HEK293 (cell line): ENCODE data around the gene CIC.

Source experiments
- CTCF ChIA-PET: fragments of 350-600 bp; formaldehyde crosslinking; extraction: SDS; loops from one replicate; lab custom pipeline; 2021; ENCODE audit warnings: antibody characterized with exemption; lab: Yijun Ruan, JAX
- POLR2A ChIA-PET: fragments of 300-600 bp; formaldehyde crosslinking; extraction: SDS; loops from one replicate; lab custom pipeline; 2020; ENCODE audit warnings: antibody characterized with exemption, inconsistent platforms; lab: Yijun Ruan, JAX
- H3K27ac ChIP-seq: fragments of 200-500 bp; sonication (Bioruptor generic); 2 replicates; pipeline ENCODE4 v1.5.1; 2014; ENCODE audit warnings: low read depth, low read length, control low read depth, inconsistent platforms; ENCODE audit errors: extremely low read depth
- H3K36me3 ChIP-seq, 2 experiments: fragments of 200-500 bp in 1 of 2; sonication (Bioruptor generic) in 1 of 2; 1 replicate in 1 of 2; 2 replicates in 1 of 2; pipeline ENCODE4 v1.5.1; 2014 to 2017; ENCODE audit warnings: inconsistent platforms in 2 of 2, low read length in 2 of 2; ENCODE audit not compliant: control insufficient read depth in 2 of 2, insufficient read depth in 1 of 2
- H3K4me1 ChIP-seq: fragments of 200-500 bp; sonication (Bioruptor generic); 2 replicates; pipeline ENCODE4 v1.5.1; 2014; ENCODE audit warnings: mild to moderate bottlenecking, low read length, inconsistent platforms; ENCODE audit not compliant: control insufficient read depth, insufficient read depth
- H3K4me3 ChIP-seq: 2 replicates; pipeline ENCODE4 v1.5.1; 2011; ENCODE audit warnings: low read depth, mild to moderate bottlenecking, control low read depth, low read length, moderate library complexity
- H3K9me3 ChIP-seq: fragments of 200-500 bp; sonication (Bioruptor generic); 2 replicates; pipeline ENCODE4 v1.5.1; 2014; ENCODE audit warnings: low read depth, low read length, inconsistent platforms; ENCODE audit not compliant: control insufficient read depth, insufficient read depth
- HOXC10 ChIP-seq: sonication (generic); formaldehyde crosslinking; IDR thresholded peaks from 2 replicates; pipeline ENCODE4 v1.8.1; 2023; ENCODE audit warnings: mild to moderate bottlenecking, missing genetic modification reagents
- IKZF3 ChIP-seq: fragments of 450-650 bp; IDR thresholded peaks from 2 replicates; pipeline ENCODE4 v1.5.0; 2018; ENCODE audit warnings: missing biosample characterization, mild to moderate bottlenecking, missing genetic modification characterization, moderate library complexity
- KLF10 ChIP-seq: fragments of 450-650 bp; IDR thresholded peaks from 2 replicates; pipeline ENCODE4 v1.5.1; 2018; ENCODE audit warnings: missing biosample characterization, mild to moderate bottlenecking, missing genetic modification characterization
- KLF16 ChIP-seq: fragments of 450-650 bp; formaldehyde crosslinking; IDR thresholded peaks from 2 replicates; pipeline ENCODE4 v1.5.1; 2017; ENCODE audit warnings: missing biosample characterization, missing genetic modification characterization
- OSR2 ChIP-seq: fragments of 450-650 bp; formaldehyde crosslinking; IDR thresholded peaks from 2 replicates; pipeline ENCODE4 v1.5.1; 2016; ENCODE audit warnings: missing biosample characterization, missing genetic modification characterization
- SCRT2 ChIP-seq: fragments of 450-650 bp; formaldehyde crosslinking; IDR thresholded peaks from 2 replicates; pipeline ENCODE4 v1.5.1; 2016; ENCODE audit warnings: missing biosample characterization, missing genetic modification characterization
- SP3 ChIP-seq: fragments of 450-650 bp; formaldehyde crosslinking; IDR thresholded peaks from 2 replicates; pipeline ENCODE4 v1.5.1; 2016; ENCODE audit warnings: missing biosample characterization, missing genetic modification characterization
- YY2 ChIP-seq: fragments of 450-650 bp; formaldehyde crosslinking; IDR thresholded peaks from 2 replicates; pipeline ENCODE4 v1.5.1; 2016; ENCODE audit warnings: missing biosample characterization, missing genetic modification characterization
- ZBTB17 ChIP-seq: fragments of 450-650 bp; formaldehyde crosslinking; IDR thresholded peaks from 2 replicates; pipeline ENCODE4 v1.5.1; 2016; ENCODE audit warnings: missing biosample characterization, missing genetic modification characterization
- ZEB2 ChIP-seq: fragments of 450-650 bp; formaldehyde crosslinking; IDR thresholded peaks from 2 replicates; pipeline ENCODE4 v1.5.1; 2016; ENCODE audit warnings: missing biosample characterization, missing genetic modification characterization
- ZFHX2 ChIP-seq: fragments of 450-650 bp; formaldehyde crosslinking; conservative IDR thresholded peaks from 2 replicates; pipeline ENCODE4 v1.5.1; 2016; ENCODE audit warnings: missing biosample characterization, missing genetic modification characterization
- ZNF112 ChIP-seq: fragments of 450-650 bp; formaldehyde crosslinking; IDR thresholded peaks from 2 replicates; pipeline ENCODE4 v1.5.0; 2017; ENCODE audit warnings: missing biosample characterization, missing genetic modification characterization
- ZNF24 ChIP-seq: fragments of 450-650 bp; formaldehyde crosslinking; IDR thresholded peaks from 2 replicates; pipeline ENCODE4 v1.5.1; 2016; ENCODE audit warnings: missing biosample characterization, missing genetic modification characterization
- ZNF324 ChIP-seq: fragments of 450-650 bp; formaldehyde crosslinking; IDR thresholded peaks from 2 replicates; pipeline ENCODE4 v1.5.1; 2016; ENCODE audit warnings: missing biosample characterization, missing genetic modification characterization
- ZNF335 ChIP-seq: fragments of 450-650 bp; formaldehyde crosslinking; conservative IDR thresholded peaks from 2 replicates; pipeline ENCODE4 v1.5.1; 2016; ENCODE audit warnings: missing biosample characterization, missing genetic modification characterization
- ZNF510 ChIP-seq: fragments of 450-650 bp; formaldehyde crosslinking; IDR thresholded peaks from 2 replicates; pipeline ENCODE4 v1.5.1; 2018; ENCODE audit warnings: mild to moderate bottlenecking, missing genetic modification characterization, missing biosample characterization; ENCODE audit not compliant: insufficient replicate concordance
- ZNF530 ChIP-seq: fragments of 450-650 bp; formaldehyde crosslinking; IDR thresholded peaks from 2 replicates; pipeline ENCODE4 v1.5.1; 2016; ENCODE audit warnings: low read depth, missing biosample characterization, missing genetic modification characterization
- ZNF571 ChIP-seq: fragments of 450-650 bp; formaldehyde crosslinking; IDR thresholded peaks from 2 replicates; pipeline ENCODE4 v1.5.0; 2017; ENCODE audit warnings: missing biosample characterization, missing genetic modification characterization
- ZNF621 ChIP-seq: fragments of 450-650 bp; formaldehyde crosslinking; IDR thresholded peaks from 2 replicates; pipeline ENCODE4 v1.5.1; 2017; ENCODE audit warnings: missing biosample characterization, missing genetic modification characterization
- ZNF791 ChIP-seq: fragments of 450-650 bp; formaldehyde crosslinking; IDR thresholded peaks from 2 replicates; pipeline ENCODE4 v1.5.1; 2016; ENCODE audit warnings: missing biosample characterization, missing genetic modification characterization
- TF ChIP-seq, protein P1 (sequence below): fragments of 450-650 bp; formaldehyde crosslinking; IDR thresholded peaks from 2 replicates; pipeline ENCODE4 v1.5.1; 2016; ENCODE audit warnings: missing biosample characterization, missing genetic modification characterization
- TF ChIP-seq, protein P2 (sequence below): IDR thresholded peaks from 2 replicates; pipeline ENCODE4 v1.6.1; 2011; ENCODE audit warnings: mild to moderate bottlenecking, low read depth, low read length, borderline replicate concordance
- TF ChIP-seq, protein P3 (sequence below): fragments of 450-650 bp; formaldehyde crosslinking; IDR thresholded peaks from 2 replicates; pipeline ENCODE4 v1.5.1; 2016; ENCODE audit warnings: missing biosample characterization, missing genetic modification characterization
- TF ChIP-seq, protein P4 (sequence below): fragments of 450-650 bp; formaldehyde crosslinking; IDR thresholded peaks from 2 replicates; pipeline ENCODE4 v1.5.1; 2016; ENCODE audit warnings: missing biosample characterization, missing genetic modification characterization
- TF ChIP-seq, protein P5 (sequence below): fragments of 450-650 bp; IDR thresholded peaks from 2 replicates; pipeline ENCODE4 v1.5.1; 2018; ENCODE audit warnings: missing biosample characterization, missing genetic modification characterization
- TF ChIP-seq, protein P6 (sequence below): fragments of 450-650 bp; formaldehyde crosslinking; IDR thresholded peaks from 2 replicates; pipeline ENCODE4 v1.5.1; 2016; ENCODE audit warnings: missing biosample characterization, missing genetic modification characterization

CIC gene

DNA sequence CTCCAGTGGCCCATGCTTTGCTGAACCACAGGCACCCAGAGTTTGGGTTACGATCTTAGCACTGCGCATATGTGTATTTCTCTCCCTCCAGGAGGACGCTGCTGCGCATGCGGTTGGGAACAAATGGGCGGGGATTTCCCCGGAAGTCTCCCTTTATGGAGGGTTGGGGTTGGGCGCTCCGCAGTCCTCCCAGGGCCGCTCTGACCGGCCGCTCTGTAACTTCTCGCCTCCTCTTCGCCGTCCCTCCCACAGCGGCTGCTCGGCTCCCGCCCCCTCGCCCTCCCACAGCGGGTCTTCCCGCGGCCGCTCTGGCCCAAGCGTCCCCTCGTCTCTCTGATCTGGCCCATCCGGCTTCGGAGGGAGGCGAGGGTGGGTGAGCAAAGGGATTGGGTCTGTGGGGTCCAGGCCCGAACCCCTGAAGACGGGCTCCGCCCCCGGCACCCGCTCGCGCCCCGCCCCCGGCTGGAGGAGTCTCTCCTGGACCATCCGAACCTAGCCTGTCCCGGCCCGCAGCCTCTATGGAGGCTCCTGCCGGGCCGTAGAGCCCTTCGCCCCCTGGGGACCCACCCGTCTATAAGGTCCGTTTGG, 56.4 kb downstream of the CIC start, which contains the start of gene MEGF8 (continued):
- no peak for TF ChIP-seq ZNF530 (tag by site-specific recombination)
- TF ChIP-seq KLF16 (tag by site-specific recombination), result peak; percentile 98
- peak; percentile 93 for TF ChIP-seq ZBTB17 (tag by site-specific recombination)
- peak; percentile 53; the same call in 1 of the 2 replicates for TF ChIP-seq YY2 (tag by site-specific recombination)
- TF ChIP-seq, protein P1, sequence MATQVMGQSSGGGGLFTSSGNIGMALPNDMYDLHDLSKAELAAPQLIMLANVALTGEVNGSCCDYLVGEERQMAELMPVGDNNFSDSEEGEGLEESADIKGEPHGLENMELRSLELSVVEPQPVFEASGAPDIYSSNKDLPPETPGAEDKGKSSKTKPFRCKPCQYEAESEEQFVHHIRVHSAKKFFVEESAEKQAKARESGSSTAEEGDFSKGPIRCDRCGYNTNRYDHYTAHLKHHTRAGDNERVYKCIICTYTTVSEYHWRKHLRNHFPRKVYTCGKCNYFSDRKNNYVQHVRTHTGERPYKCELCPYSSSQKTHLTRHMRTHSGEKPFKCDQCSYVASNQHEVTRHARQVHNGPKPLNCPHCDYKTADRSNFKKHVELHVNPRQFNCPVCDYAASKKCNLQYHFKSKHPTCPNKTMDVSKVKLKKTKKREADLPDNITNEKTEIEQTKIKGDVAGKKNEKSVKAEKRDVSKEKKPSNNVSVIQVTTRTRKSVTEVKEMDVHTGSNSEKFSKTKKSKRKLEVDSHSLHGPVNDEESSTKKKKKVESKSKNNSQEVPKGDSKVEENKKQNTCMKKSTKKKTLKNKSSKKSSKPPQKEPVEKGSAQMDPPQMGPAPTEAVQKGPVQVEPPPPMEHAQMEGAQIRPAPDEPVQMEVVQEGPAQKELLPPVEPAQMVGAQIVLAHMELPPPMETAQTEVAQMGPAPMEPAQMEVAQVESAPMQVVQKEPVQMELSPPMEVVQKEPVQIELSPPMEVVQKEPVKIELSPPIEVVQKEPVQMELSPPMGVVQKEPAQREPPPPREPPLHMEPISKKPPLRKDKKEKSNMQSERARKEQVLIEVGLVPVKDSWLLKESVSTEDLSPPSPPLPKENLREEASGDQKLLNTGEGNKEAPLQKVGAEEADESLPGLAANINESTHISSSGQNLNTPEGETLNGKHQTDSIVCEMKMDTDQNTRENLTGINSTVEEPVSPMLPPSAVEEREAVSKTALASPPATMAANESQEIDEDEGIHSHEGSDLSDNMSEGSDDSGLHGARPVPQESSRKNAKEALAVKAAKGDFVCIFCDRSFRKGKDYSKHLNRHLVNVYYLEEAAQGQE, result no peak
- peak; percentile 99 for TF ChIP-seq ZFHX2
- peak; percentile 69; the same call in 1 of the 2 replicates for TF ChIP-seq ZNF324 (tag by site-specific recombination)
- TF ChIP-seq, protein P2, sequence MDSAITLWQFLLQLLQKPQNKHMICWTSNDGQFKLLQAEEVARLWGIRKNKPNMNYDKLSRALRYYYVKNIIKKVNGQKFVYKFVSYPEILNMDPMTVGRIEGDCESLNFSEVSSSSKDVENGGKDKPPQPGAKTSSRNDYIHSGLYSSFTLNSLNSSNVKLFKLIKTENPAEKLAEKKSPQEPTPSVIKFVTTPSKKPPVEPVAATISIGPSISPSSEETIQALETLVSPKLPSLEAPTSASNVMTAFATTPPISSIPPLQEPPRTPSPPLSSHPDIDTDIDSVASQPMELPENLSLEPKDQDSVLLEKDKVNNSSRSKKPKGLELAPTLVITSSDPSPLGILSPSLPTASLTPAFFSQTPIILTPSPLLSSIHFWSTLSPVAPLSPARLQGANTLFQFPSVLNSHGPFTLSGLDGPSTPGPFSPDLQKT, result peak; percentile 99
- TF ChIP-seq, protein P3, sequence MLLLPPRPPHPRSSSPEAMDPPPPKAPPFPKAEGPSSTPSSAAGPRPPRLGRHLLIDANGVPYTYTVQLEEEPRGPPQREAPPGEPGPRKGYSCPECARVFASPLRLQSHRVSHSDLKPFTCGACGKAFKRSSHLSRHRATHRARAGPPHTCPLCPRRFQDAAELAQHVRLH, result peak; percentile 88

DNA sequence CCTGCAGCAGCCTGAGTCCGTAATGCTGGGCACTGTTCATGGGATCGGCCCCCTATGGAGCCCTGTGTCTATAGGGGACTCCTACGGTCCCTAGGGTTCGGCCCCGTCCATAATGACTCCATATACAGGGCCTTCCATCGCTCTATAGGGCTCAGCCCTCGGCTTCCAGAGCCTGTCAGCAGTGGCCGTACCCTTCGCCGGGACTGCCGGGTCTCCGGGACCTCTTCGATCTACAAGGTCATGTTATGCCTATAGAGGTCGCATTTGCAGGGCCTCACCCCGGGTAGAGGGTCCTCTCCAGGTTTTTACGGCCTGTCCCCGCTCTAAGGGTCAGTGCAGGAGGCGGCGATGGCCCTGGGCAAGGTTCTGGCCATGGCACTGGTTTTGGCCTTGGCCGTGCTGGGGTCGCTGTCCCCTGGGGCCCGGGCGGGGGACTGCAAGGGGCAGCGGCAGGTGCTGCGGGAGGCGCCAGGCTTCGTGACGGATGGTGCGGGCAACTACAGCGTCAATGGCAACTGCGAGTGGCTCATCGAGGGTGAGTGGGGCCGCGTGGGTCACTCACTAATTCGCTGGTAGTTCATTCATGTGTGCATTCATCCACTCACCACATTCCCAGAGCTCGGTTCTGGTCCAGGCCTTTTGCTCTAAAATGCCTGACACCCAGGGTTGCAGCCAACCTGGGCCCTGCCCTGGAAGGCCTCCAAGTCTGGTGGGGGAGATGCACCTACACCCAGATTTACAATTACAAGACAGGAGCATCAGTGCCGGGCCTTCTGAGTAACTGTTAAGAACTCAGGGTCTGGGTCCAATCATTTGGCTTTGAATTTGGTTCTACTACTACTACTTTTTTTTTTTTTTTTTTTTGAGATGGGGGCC, 57.1 kb downstream of the CIC start:
- no peaks in the 10 kb centered on the region; a peak in 1 of 3 replicates for H3K36me3 ChIP-seq
- H3K4me3 ChIP-seq, result peak overlapping the region; percentile 67
- ChIA-PET POLR2A (interaction anchor here (0.7 kb wide), 1 partner anchor 98 kb away, joined by 6 read pairs; no protein-coding TSS in a partner anchor), CTCF (interaction anchor here (1.0 to 1.7 kb wide), 4 partner anchors 15 to 114 kb away, joined by 3 to 7 read pairs (median 4); no protein-coding TSS in a partner anchor)
- peaks cover 43% of the 10 kb centered on the region for H3K4me1 ChIP-seq
- H3K27ac ChIP-seq, result peak overlapping the region; percentile 92
- H3K9me3 ChIP-seq, result no peaks in the 10 kb centered on the region
- TF ChIP-seq ZNF112 (no peak), HOXC10 (CRISPR knock-in tag) (no peak), ZNF791 (no peak), SCRT2 (no peak), ZNF621 (no peak), IKZF3 (no peak), OSR2 (tag by site-specific recombination) (no peak), ZNF335 (tag by site-specific recombination) (peak; percentile 70), KLF10 (tag by site-specific recombination) (no peak), ZNF571 (no peak), ZNF510 (tag by site-specific recombination) (no peak), ZNF24 (tag by site-specific recombination) (no peak), SP3 (no peak), ZEB2 (no peak)
- TF ChIP-seq, protein P4, sequence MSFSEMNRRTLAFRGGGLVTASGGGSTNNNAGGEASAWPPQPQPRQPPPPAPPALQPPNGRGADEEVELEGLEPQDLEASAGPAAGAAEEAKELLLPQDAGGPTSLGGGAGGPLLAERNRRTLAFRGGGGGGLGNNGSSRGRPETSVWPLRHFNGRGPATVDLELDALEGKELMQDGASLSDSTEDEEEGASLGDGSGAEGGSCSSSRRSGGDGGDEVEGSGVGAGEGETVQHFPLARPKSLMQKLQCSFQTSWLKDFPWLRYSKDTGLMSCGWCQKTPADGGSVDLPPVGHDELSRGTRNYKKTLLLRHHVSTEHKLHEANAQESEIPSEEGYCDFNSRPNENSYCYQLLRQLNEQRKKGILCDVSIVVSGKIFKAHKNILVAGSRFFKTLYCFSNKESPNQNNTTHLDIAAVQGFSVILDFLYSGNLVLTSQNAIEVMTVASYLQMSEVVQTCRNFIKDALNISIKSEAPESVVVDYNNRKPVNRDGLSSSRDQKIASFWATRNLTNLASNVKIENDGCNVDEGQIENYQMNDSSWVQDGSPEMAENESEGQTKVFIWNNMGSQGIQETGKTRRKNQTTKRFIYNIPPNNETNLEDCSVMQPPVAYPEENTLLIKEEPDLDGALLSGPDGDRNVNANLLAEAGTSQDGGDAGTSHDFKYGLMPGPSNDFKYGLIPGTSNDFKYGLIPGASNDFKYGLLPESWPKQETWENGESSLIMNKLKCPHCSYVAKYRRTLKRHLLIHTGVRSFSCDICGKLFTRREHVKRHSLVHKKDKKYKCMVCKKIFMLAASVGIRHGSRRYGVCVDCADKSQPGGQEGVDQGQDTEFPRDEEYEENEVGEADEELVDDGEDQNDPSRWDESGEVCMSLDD (tag by site-specific recombination), result no peak
- TF ChIP-seq, protein P5, sequence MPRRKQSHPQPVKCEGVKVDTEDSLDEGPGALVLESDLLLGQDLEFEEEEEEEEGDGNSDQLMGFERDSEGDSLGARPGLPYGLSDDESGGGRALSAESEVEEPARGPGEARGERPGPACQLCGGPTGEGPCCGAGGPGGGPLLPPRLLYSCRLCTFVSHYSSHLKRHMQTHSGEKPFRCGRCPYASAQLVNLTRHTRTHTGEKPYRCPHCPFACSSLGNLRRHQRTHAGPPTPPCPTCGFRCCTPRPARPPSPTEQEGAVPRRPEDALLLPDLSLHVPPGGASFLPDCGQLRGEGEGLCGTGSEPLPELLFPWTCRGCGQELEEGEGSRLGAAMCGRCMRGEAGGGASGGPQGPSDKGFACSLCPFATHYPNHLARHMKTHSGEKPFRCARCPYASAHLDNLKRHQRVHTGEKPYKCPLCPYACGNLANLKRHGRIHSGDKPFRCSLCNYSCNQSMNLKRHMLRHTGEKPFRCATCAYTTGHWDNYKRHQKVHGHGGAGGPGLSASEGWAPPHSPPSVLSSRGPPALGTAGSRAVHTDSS (tag by site-specific recombination), result no peak
- TF ChIP-seq, protein P6, sequence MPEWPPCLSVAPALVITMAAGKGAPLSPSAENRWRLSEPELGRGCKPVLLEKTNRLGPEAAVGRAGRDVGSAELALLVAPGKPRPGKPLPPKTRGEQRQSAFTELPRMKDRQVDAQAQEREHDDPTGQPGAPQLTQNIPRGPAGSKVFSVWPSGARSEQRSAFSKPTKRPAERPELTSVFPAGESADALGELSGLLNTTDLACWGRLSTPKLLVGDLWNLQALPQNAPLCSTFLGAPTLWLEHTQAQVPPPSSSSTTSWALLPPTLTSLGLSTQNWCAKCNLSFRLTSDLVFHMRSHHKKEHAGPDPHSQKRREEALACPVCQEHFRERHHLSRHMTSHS (tag by site-specific recombination), result no peak
